ENCODE data around the gene RERE. TPM values are rescaled to one million over a fixed set of nuclear protein-coding genes. Genes with fewer than 3 reads are reported as not detected.

The RERE gene
- total RNA-seq, 2 donors from 2014 or later = 96.0 to 105 TPM

DNA sequence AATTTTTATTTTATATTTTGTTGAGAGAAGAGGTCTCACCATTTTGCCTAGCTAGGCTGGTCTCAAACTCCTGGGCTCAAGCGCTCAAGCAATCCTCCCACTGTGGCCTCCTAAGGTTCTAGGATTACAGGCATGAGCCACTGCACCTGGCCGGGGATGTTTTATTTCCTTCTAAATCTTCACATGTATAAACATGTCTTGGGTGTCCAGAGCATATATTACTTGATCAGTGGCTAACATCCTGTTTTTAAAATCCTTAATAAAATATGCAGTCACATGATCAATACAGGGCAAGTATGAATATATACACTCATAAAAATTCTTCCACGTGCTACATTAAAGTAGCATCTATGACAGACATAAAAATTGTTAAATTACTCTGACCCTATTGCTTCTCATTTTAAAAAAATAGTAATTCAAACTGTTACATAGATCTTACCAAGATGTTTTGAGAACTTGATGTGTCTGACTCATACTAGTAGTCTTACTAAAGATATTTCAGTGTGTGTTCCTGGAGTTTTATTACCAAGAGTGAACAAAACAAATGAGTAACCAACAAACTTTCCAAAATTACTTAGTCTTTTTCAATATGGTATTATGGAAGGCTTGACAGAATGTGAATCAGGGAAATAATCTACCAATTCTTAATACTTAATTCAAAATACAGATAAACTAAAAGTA is 277.0 kb downstream of the RERE start:
- intact Hi-C loops (cut with DNase I) = no loop called here
- Histone ChIP-seq H3K4me3 (no peak overlapping the region), H3K9ac (ENCODE audit: low read depth in 2 of 2, low read length in 2 of 2) (no peak overlapping the region), H3K27me3 (no peaks in the 10 kb centered on the region), H3K27ac (no peak overlapping the region), H3K36me3 (no peaks in the 10 kb centered on the region), H3K9me3 (no peaks in the 10 kb centered on the region), H3K4me1 (no peaks in the 10 kb centered on the region)
- TF ChIP-seq, protein P1, sequence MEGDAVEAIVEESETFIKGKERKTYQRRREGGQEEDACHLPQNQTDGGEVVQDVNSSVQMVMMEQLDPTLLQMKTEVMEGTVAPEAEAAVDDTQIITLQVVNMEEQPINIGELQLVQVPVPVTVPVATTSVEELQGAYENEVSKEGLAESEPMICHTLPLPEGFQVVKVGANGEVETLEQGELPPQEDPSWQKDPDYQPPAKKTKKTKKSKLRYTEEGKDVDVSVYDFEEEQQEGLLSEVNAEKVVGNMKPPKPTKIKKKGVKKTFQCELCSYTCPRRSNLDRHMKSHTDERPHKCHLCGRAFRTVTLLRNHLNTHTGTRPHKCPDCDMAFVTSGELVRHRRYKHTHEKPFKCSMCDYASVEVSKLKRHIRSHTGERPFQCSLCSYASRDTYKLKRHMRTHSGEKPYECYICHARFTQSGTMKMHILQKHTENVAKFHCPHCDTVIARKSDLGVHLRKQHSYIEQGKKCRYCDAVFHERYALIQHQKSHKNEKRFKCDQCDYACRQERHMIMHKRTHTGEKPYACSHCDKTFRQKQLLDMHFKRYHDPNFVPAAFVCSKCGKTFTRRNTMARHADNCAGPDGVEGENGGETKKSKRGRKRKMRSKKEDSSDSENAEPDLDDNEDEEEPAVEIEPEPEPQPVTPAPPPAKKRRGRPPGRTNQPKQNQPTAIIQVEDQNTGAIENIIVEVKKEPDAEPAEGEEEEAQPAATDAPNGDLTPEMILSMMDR (IDR thresholded peaks at IDR 0.05) = no peak
- DNase-seq = no peak

DNA sequence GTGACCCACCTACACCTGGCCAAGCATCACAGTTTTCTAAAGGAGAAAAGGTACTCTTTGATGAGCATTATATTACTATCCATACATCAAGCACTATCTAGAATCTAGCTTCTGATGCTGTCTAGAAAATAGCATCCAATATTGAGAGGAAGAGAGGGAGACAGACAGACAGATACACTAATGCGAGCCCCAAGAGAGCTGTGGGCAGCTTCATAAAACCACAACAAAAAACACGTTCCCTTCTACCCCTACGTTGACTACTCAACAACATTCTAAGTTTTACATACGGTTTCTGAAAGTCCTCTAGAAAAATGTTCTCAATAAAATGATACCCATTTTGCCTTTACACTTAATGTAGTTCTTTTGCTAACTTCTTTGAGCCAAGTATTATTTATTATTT is 277.8 kb downstream of the RERE start:
- Histone ChIP-seq H3K9me3 (no peaks in the 10 kb centered on the region), H3K4me3 (no peak overlapping the region), H3K4me1 (no peaks in the 10 kb centered on the region), H3K36me3 (no peaks in the 10 kb centered on the region), H3K27ac (no peak overlapping the region), H3K27me3 (no peaks in the 10 kb centered on the region), H3K9ac (ENCODE audit: low read depth in 2 of 2, low read length in 2 of 2) (no peak overlapping the region)
- intact Hi-C loops (cut with DNase I) = no loop called here
- DNase-seq = no peak
- TF ChIP-seq, protein P1 (IDR thresholded peaks at IDR 0.05) = no peak

- DNase-seq = no peak
- intact Hi-C loops (cut with DNase I) = no loop called here
- no peaks in the 10 kb centered on the region for H3K4me1 ChIP-seq
- H3K36me3 ChIP-seq = no peaks in the 10 kb centered on the region
- H3K4me3 ChIP-seq = no peak overlapping the region
- no peaks in the 10 kb centered on the region for H3K9me3 ChIP-seq
- H3K27me3 ChIP-seq = no peaks in the 10 kb centered on the region
- TF ChIP-seq, protein P1 (IDR thresholded peaks at IDR 0.05) = no peak
- H3K9ac ChIP-seq (ENCODE audit: low read depth in 2 of 2, low read length in 2 of 2) = no peak overlapping the region
- H3K27ac ChIP-seq = no peak overlapping the region
Measured at GRCh38 chr1:8538502-8538901, 278.9 kb downstream of the RERE start.

- TF ChIP-seq, protein P1 (IDR thresholded peaks at IDR 0.05) = no peak
- intact Hi-C loops (cut with DNase I) = no loop called here
- no peak overlapping the region for H3K27ac ChIP-seq
Measured at GRCh38 chr1:8537991-8538390, 279.4 kb downstream of the RERE start.

DNA sequence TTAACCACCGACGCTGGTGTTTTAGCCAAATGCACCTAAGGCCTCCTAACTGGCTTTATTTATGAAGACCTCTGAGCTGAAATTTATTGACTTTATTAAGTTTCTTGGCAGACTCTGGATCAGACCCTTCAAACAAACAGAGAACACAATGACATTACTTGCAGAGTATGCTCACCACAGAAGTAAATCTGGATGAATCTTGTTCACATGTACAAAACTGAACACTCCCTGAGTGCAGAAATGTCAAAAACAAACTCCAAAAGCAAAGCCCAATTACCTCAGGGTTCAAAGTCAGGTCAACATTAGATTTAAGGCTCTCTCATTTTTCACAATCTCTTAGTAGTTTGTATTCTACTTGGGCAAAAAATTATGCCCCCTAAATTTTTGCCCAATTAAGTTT is 280.9 kb downstream of the RERE start:
- Histone ChIP-seq H3K4me3 (no peak overlapping the region), H3K4me1 (no peaks in the 10 kb centered on the region), H3K9ac (ENCODE audit: low read depth in 2 of 2, low read length in 2 of 2) (no peak overlapping the region), H3K9me3 (no peaks in the 10 kb centered on the region), H3K27me3 (no peaks in the 10 kb centered on the region), H3K36me3 (no peaks in the 10 kb centered on the region), H3K27ac (no peak overlapping the region)
- DNase-seq = no peak
- TF ChIP-seq, protein P1 (IDR thresholded peaks at IDR 0.05) = no peak
- intact Hi-C loops (cut with DNase I) = no loop called here

More at GRCh38 chr1:8537991-8538390, 279.4 kb downstream of the RERE start:
- H3K36me3 ChIP-seq = no peaks in the 10 kb centered on the region
- H3K4me3 ChIP-seq = no peak overlapping the region
- no peaks in the 10 kb centered on the region for H3K27me3 ChIP-seq
- no peaks in the 10 kb centered on the region for H3K9me3 ChIP-seq
- DNase-seq = no peak
- no peak overlapping the region for H3K9ac ChIP-seq (ENCODE audit: low read depth in 2 of 2, low read length in 2 of 2)
- H3K4me1 ChIP-seq = no peaks in the 10 kb centered on the region
